Measurements from ENCODE around the gene MAST2. TPM values are rescaled to one million over a fixed set of nuclear protein-coding genes. Genes with fewer than 3 reads are reported as not detected.
A peak's percentile ranks its signal among the peaks of the same experiment; 100 is the strongest.

MAST2 gene
- total and polyA plus RNA-seq, 2 of the 13 experiments (the other 11 are each of a cell fraction or from before 2014, with no cell fraction given), result 15.3 to 23.0 TPM

- TF ChIP-seq GMEB1 (CRISPR knock-in tag; IDR thresholded peaks at IDR 0.05; ENCODE audit: borderline replicate concordance) (peak; percentile 61; the same call in 1 of the 2 replicates), ZNF205 (CRISPR knock-in tag; IDR thresholded peaks at IDR 0.05) (peak; percentile 21; the same call in 1 of the 2 replicates), HIC2 (CRISPR knock-in tag; IDR thresholded peaks at IDR 0.05; ENCODE audit: low read depth) (0 out of 2 replicates have a peak, but pooled peaks have one; percentile 39), JUN (CRISPR knock-in tag; IDR thresholded peaks at IDR 0.05) (peak; percentile 97), HMG20B (CRISPR knock-in tag; conservative IDR thresholded peaks at IDR 0.05) (peak; percentile 68; the same call in 1 of the 2 replicates), ZMYM3 (CRISPR knock-in tag; IDR thresholded peaks at IDR 0.05) (peak; percentile 87), ZNF598 (CRISPR knock-in tag; IDR thresholded peaks at IDR 0.05; ENCODE audit: borderline replicate concordance) (peak; percentile 63; the same call in 1 of the 2 replicates), SAP130 (CRISPR knock-in tag; IDR thresholded peaks at IDR 0.05; ENCODE audit: low read depth) (peak; percentile 92), ZSCAN21 (CRISPR knock-in tag; IDR thresholded peaks at IDR 0.05; ENCODE audit: borderline replicate concordance) (peak; percentile 69; the same call in 1 of the 2 replicates), ARNTL (CRISPR knock-in tag; IDR thresholded peaks at IDR 0.05) (peak; percentile 74; the same call in 1 of the 2 replicates), AKAP8 (CRISPR knock-in tag; IDR thresholded peaks at IDR 0.05) (0 out of 2 replicates have a peak, but pooled peaks have one; percentile 59), MYC (CRISPR knock-in tag; IDR thresholded peaks at IDR 0.05; ENCODE audit: borderline replicate concordance) (peak; percentile 61; the same call in 1 of the 2 replicates), CTCF (CRISPR knock-in tag; IDR thresholded peaks at IDR 0.05) (0 out of 2 replicates have a peak, but pooled peaks have one; percentile 4), POLR2A (IDR thresholded peaks at IDR 0.05; ENCODE audit: insufficient read depth in 1 of 2, low read depth in 2 of 2, low read length in 2 of 2) (peak in 1 of 2 experiments; percentile 86; a peak in 2 of 4 replicates), TCF7 (IDR thresholded peaks at IDR 0.05; ENCODE audit: low read depth) (peak; percentile 65), SPEN (CRISPR knock-in tag; IDR thresholded peaks at IDR 0.05; ENCODE audit: low read depth) (peak; percentile 52; the same call in 1 of the 2 replicates), FOXP1 (IDR thresholded peaks at IDR 0.05) (peak; percentile 70; the same call in 1 of the 2 replicates), FOXP1 (CRISPR knock-in tag; IDR thresholded peaks at IDR 0.05) (peak; percentile 92), ZNF224 (CRISPR knock-in tag; IDR thresholded peaks at IDR 0.05) (0 out of 2 replicates have a peak, but pooled peaks have one; percentile 33), YEATS2 (CRISPR knock-in tag; IDR thresholded peaks at IDR 0.05; ENCODE audit: borderline replicate concordance) (peak; percentile 50; the same call in 1 of the 2 replicates), JUND (CRISPR knock-in tag; IDR thresholded peaks at IDR 0.05) (peak; percentile 81), PHF21A (CRISPR knock-in tag; IDR thresholded peaks at IDR 0.05) (peak; percentile 94), PATZ1 (CRISPR knock-in tag; IDR thresholded peaks at IDR 0.05) (peak; percentile 96), ZFP1 (CRISPR knock-in tag; IDR thresholded peaks at IDR 0.05) (0 out of 2 replicates have a peak, but pooled peaks have one; percentile 50)
Observed at GRCh38 chr1:45872173-45872801, 68.9 kb downstream of the MAST2 start (continued).

Measured in HepG2 (cell line).